ENCODE data around the gene ANKRD10.
A peak's percentile ranks its signal among the peaks of the same experiment; 100 is the strongest.

Gene ANKRD10

GRCh38 chr13:110860983-110861382 is 53.9 kb downstream of the ANKRD10 start:
- Histone ChIP-seq H3K27ac (replicated peaks; ENCODE audit: low read length) (no peak overlapping the region), H2AK5ac (ENCODE audit: low read depth, low read length) (no peak overlapping the region), H2BK12ac (ENCODE audit: low read length) (no peak overlapping the region), H3K4me1 (ENCODE audit: control insufficient read depth in 2 of 2, insufficient read depth in 1 of 2, low read depth in 1 of 2, low read length in 2 of 2) (peaks cover 2 to 15% of the 10 kb centered on the region in 2 donors), H4K8ac (ENCODE audit: low read depth, low read length) (no peak overlapping the region), H3K23ac (ENCODE audit: low read depth, low read length, poor library complexity) (no peak overlapping the region), H3K79me1 (ENCODE audit: low read depth, low read length) (no peaks in the 10 kb centered on the region), H3K4ac (ENCODE audit: low read length) (no peak overlapping the region), H2BK15ac (ENCODE audit: low read length) (no peak overlapping the region), H3K4me3 (ENCODE audit: low read length in 2 of 2) (no peak overlapping the region), H2BK5ac (ENCODE audit: low read length) (no peak overlapping the region), H4K91ac (ENCODE audit: low read depth, low read length, poor library complexity) (no peak overlapping the region), H3K9me3 (replicated peaks in 1 of 2; ENCODE audit: control insufficient read depth in 2 of 2, insufficient read depth in 1 of 2, low read depth in 1 of 2, low read length in 2 of 2) (peaks cover 3% of the 10 kb centered on the region in 2 donors), H2BK120ac (ENCODE audit: low read depth, low read length) (no peak overlapping the region), H3K14ac (ENCODE audit: low read length) (no peak overlapping the region), H3K36me3 (replicated peaks in 1 of 2; ENCODE audit: control insufficient read depth in 2 of 2, insufficient read depth in 2 of 2, low read length in 2 of 2) (no peaks in the 10 kb centered on the region), H3K9ac (ENCODE audit: low read depth, low read length, poor library complexity) (no peak overlapping the region), H3K27me3 (ENCODE audit: control insufficient read depth in 3 of 3, insufficient read depth in 3 of 3, low read depth in 1 of 3, low read length in 3 of 3) (no peaks in the 10 kb centered on the region), H3K18ac (ENCODE audit: low read length) (no peak overlapping the region), H3K4me2 (ENCODE audit: insufficient read depth, low read length, poor library complexity, severe bottlenecking) (no peak overlapping the region), H2AFZ (ENCODE audit: low read length) (no peak overlapping the region)
- no peak for DNase-seq (ENCODE audit: low spot score)

- H3K4me1 ChIP-seq (ENCODE audit: control insufficient read depth in 2 of 2, insufficient read depth in 1 of 2, low read depth in 1 of 2, low read length in 2 of 2): peaks cover 2 to 7% of the 10 kb centered on the region in 2 donors
- peaks cover 5 to 6% of the 10 kb centered on the region in 2 donors for H3K9me3 ChIP-seq (replicated peaks in 1 of 2; ENCODE audit: control insufficient read depth in 2 of 2, insufficient read depth in 1 of 2, low read depth in 1 of 2, low read length in 2 of 2)
- no peak overlapping the region for H2BK120ac ChIP-seq (ENCODE audit: low read depth, low read length)
- H4K91ac ChIP-seq (ENCODE audit: low read depth, low read length, poor library complexity): no peak overlapping the region
- no peak overlapping the region for H4K8ac ChIP-seq (ENCODE audit: low read depth, low read length)
- H3K18ac ChIP-seq (ENCODE audit: low read length): no peak overlapping the region
- H3K36me3 ChIP-seq (replicated peaks in 1 of 2; ENCODE audit: control insufficient read depth in 2 of 2, insufficient read depth in 2 of 2, low read length in 2 of 2): no peaks in the 10 kb centered on the region
- no peaks in the 10 kb centered on the region for H3K79me1 ChIP-seq (ENCODE audit: low read depth, low read length)
- H3K4me3 ChIP-seq (ENCODE audit: low read length in 2 of 2): no peak overlapping the region
- H3K4me2 ChIP-seq (ENCODE audit: insufficient read depth, low read length, poor library complexity, severe bottlenecking): no peak overlapping the region
- no peak overlapping the region for H3K9ac ChIP-seq (ENCODE audit: low read depth, low read length, poor library complexity)
- no peak overlapping the region for H3K14ac ChIP-seq (ENCODE audit: low read length)
- no peak overlapping the region for H2AK5ac ChIP-seq (ENCODE audit: low read depth, low read length)
- H3K27ac ChIP-seq (replicated peaks; ENCODE audit: low read length): no peak overlapping the region
- H2BK15ac ChIP-seq (ENCODE audit: low read length): no peak overlapping the region
- H3K27me3 ChIP-seq (ENCODE audit: control insufficient read depth in 3 of 3, insufficient read depth in 3 of 3, low read depth in 1 of 3, low read length in 3 of 3): no peaks in the 10 kb centered on the region
- H2BK5ac ChIP-seq (ENCODE audit: low read length): no peak overlapping the region
- no peak for DNase-seq (ENCODE audit: low spot score)
- no CpG with 5 or more reads among the region's 3 CpGs for WGBS, 2 donors (ENCODE audit: extremely low coverage in 2 of 2, insufficient read length in 2 of 2, insufficient replicate concordance in 1 of 2)
- H3K4ac ChIP-seq (ENCODE audit: low read length): no peak overlapping the region
- H3K23ac ChIP-seq (ENCODE audit: low read depth, low read length, poor library complexity): no peak overlapping the region
- no peak overlapping the region for H2AFZ ChIP-seq (ENCODE audit: low read length)
- no peak overlapping the region for H2BK12ac ChIP-seq (ENCODE audit: low read length)
These were observed 57.7 kb downstream of the ANKRD10 start for GRCh38 chr13:110856942-110857835.

GRCh38 chr13:110855363-110855762 is 59.5 kb downstream of the ANKRD10 start:
- Histone ChIP-seq H2BK15ac (ENCODE audit: low read length) (no peak overlapping the region), H2BK5ac (ENCODE audit: low read length) (no peak overlapping the region), H3K14ac (ENCODE audit: low read length) (no peak overlapping the region), H3K4ac (ENCODE audit: low read length) (no peak overlapping the region), H3K79me1 (ENCODE audit: low read depth, low read length) (no peaks in the 10 kb centered on the region), H2BK120ac (ENCODE audit: low read depth, low read length) (no peak overlapping the region), H3K23ac (ENCODE audit: low read depth, low read length, poor library complexity) (no peak overlapping the region), H3K9me3 (replicated peaks in 1 of 2; ENCODE audit: control insufficient read depth in 2 of 2, insufficient read depth in 1 of 2, low read depth in 1 of 2, low read length in 2 of 2) (peaks cover 5 to 6% of the 10 kb centered on the region in 2 donors), H3K4me3 (ENCODE audit: low read length in 2 of 2) (no peak overlapping the region), H4K91ac (ENCODE audit: low read depth, low read length, poor library complexity) (no peak overlapping the region), H2AK5ac (ENCODE audit: low read depth, low read length) (no peak overlapping the region), H2AFZ (ENCODE audit: low read length) (no peak overlapping the region), H3K36me3 (replicated peaks in 1 of 2; ENCODE audit: control insufficient read depth in 2 of 2, insufficient read depth in 2 of 2, low read length in 2 of 2) (no peaks in the 10 kb centered on the region), H3K27me3 (ENCODE audit: control insufficient read depth in 3 of 3, insufficient read depth in 3 of 3, low read depth in 1 of 3, low read length in 3 of 3) (no peaks in the 10 kb centered on the region), H4K8ac (ENCODE audit: low read depth, low read length) (no peak overlapping the region), H3K9ac (ENCODE audit: low read depth, low read length, poor library complexity) (no peak overlapping the region), H3K4me1 (ENCODE audit: control insufficient read depth in 2 of 2, insufficient read depth in 1 of 2, low read depth in 1 of 2, low read length in 2 of 2) (peaks cover 7 to 10% of the 10 kb centered on the region in 2 donors), H2BK12ac (ENCODE audit: low read length) (no peak overlapping the region), H3K18ac (ENCODE audit: low read length) (peak overlapping the region; percentile 11), H3K27ac (replicated peaks; ENCODE audit: low read length) (no peak overlapping the region), H3K4me2 (ENCODE audit: insufficient read depth, low read length, poor library complexity, severe bottlenecking) (no peak overlapping the region)
- DNase-seq (ENCODE audit: low spot score): no peak
- WGBS, 2 donors (ENCODE audit: extremely low coverage in 2 of 2, insufficient read length in 2 of 2, insufficient replicate concordance in 1 of 2): no CpG with 5 or more reads among the region's 6 CpGs

GRCh38 chr13:110854866-110855265 is 60.0 kb downstream of the ANKRD10 start:
- Histone ChIP-seq H2BK12ac (ENCODE audit: low read length) (no peak overlapping the region), H2AFZ (ENCODE audit: low read length) (no peak overlapping the region), H3K4me3 (ENCODE audit: low read length in 2 of 2) (no peak overlapping the region), H3K9ac (ENCODE audit: low read depth, low read length, poor library complexity) (no peak overlapping the region), H3K4ac (ENCODE audit: low read length) (no peak overlapping the region), H3K9me3 (replicated peaks in 1 of 2; ENCODE audit: control insufficient read depth in 2 of 2, insufficient read depth in 1 of 2, low read depth in 1 of 2, low read length in 2 of 2) (peaks cover 5 to 6% of the 10 kb centered on the region in 2 donors), H2AK5ac (ENCODE audit: low read depth, low read length) (no peak overlapping the region), H2BK5ac (ENCODE audit: low read length) (no peak overlapping the region), H3K27ac (replicated peaks; ENCODE audit: low read length) (no peak overlapping the region), H2BK15ac (ENCODE audit: low read length) (no peak overlapping the region), H3K79me1 (ENCODE audit: low read depth, low read length) (no peaks in the 10 kb centered on the region), H3K27me3 (ENCODE audit: control insufficient read depth in 3 of 3, insufficient read depth in 3 of 3, low read depth in 1 of 3, low read length in 3 of 3) (no peaks in the 10 kb centered on the region), H4K8ac (ENCODE audit: low read depth, low read length) (no peak overlapping the region), H3K4me1 (ENCODE audit: control insufficient read depth in 2 of 2, insufficient read depth in 1 of 2, low read depth in 1 of 2, low read length in 2 of 2) (peaks cover 7 to 14% of the 10 kb centered on the region in 2 donors), H4K91ac (ENCODE audit: low read depth, low read length, poor library complexity) (no peak overlapping the region), H3K18ac (ENCODE audit: low read length) (no peak overlapping the region), H2BK120ac (ENCODE audit: low read depth, low read length) (no peak overlapping the region), H3K23ac (ENCODE audit: low read depth, low read length, poor library complexity) (no peak overlapping the region), H3K36me3 (replicated peaks in 1 of 2; ENCODE audit: control insufficient read depth in 2 of 2, insufficient read depth in 2 of 2, low read length in 2 of 2) (no peaks in the 10 kb centered on the region), H3K14ac (ENCODE audit: low read length) (no peak overlapping the region), H3K4me2 (ENCODE audit: insufficient read depth, low read length, poor library complexity, severe bottlenecking) (no peak overlapping the region)
- no peak for DNase-seq (ENCODE audit: low spot score)
- WGBS, 2 donors (ENCODE audit: extremely low coverage in 2 of 2, insufficient read length in 2 of 2, insufficient replicate concordance in 1 of 2): no CpG with 5 or more reads among the region's 7 CpGs

All from neuronal stem cell (in vitro differentiated cells).